Esophagus (tissue), 2 donors: ENCODE measurements around the gene B4GALT2. TPM values are rescaled to one million over a fixed set of nuclear protein-coding genes. Genes with fewer than 3 reads are reported as not detected.
A peak's percentile ranks its signal among the peaks of the same experiment; 100 is the strongest.

Experiments used
- H3K27ac ChIP-seq, 2 donors: one replicate each; pipeline ENCODE4 v1.5.1; 2013; ENCODE audit warnings: low read depth in 2 of 2, mild to moderate bottlenecking in 2 of 2, inconsistent platforms in 1 of 2, low read length in 1 of 2, moderate library complexity in 1 of 2
- H3K27me3 ChIP-seq, 2 donors: one replicate each; pipeline ENCODE4 v1.6.1; 2013; ENCODE audit warnings: low read length in 2 of 2, control low read depth in 1 of 2, mild to moderate bottlenecking in 1 of 2; ENCODE audit not compliant: insufficient read depth in 2 of 2, control insufficient read depth in 1 of 2
- H3K36me3 ChIP-seq, 2 donors: one replicate each; pipeline ENCODE4 v1.6.1; 2013; ENCODE audit warnings: low read length in 1 of 2; ENCODE audit not compliant: control insufficient read depth in 2 of 2, insufficient read depth in 2 of 2
- H3K4me1 ChIP-seq, 2 donors: one replicate each; pipeline ENCODE4 v1.6.1; 2013; ENCODE audit warnings: low read length in 1 of 2; ENCODE audit not compliant: control insufficient read depth in 2 of 2, insufficient read depth in 2 of 2
- H3K4me3 ChIP-seq, 2 donors: one replicate each; pipeline ENCODE4 v1.5.1; 2013; ENCODE audit warnings: low read length in 2 of 2, mild to moderate bottlenecking in 2 of 2, low read depth in 1 of 2, moderate library complexity in 1 of 2
- H3K9me3 ChIP-seq, 2 donors: one replicate each; pipeline ENCODE4 v1.6.1; 2013; ENCODE audit warnings: mild to moderate bottlenecking in 2 of 2, low read depth in 1 of 2, low read length in 1 of 2, moderate library complexity in 1 of 2; ENCODE audit not compliant: control insufficient read depth in 2 of 2, insufficient read depth in 1 of 2
- WGBS, 2 donors: extraction: QIAGEN DNeasy Blood & Tissue Kit; methylation state at CpG; one replicate each; pipeline ENCODE4 v1.1.7; 2013; 5-methylcytosine and 5-hydroxymethylcytosine counted together
- polyA plus RNA-seq, 2 donors: library from polyadenylated mRNA; stranded (reverse); fragments of 200-250 nt; gene quantifications; one replicate each; pipeline ENCODE4 v1.2.3, GENCODE V29; 2013
- donor health status: healthy with polysubstance abuse.
- donor health status: Bipolar disorder and iron deficiency.

B4GALT2 gene
- polyA plus RNA-seq, 2 donors: 22.7 to 30.6 TPM

DNA sequence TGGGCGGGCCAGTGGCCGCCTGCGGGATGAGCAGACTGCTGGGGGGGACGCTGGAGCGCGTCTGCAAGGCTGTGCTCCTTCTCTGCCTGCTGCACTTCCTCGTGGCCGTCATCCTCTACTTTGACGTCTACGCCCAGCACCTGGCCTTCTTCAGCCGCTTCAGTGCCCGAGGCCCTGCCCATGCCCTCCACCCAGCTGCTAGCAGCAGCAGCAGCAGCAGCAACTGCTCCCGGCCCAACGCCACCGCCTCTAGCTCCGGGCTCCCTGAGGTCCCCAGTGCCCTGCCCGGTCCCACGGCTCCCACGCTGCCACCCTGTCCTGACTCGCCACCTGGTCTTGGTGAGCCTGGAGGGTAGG, 2.1 kb downstream of the B4GALT2 start:
- H3K27ac ChIP-seq: peak overlapping the region in 1 of 2 donors; percentile 82
- WGBS, 2 donors: 59 to 60% methylated on average over 19 to 20 of the region's 20 CpGs
- H3K36me3 ChIP-seq: peaks cover 10 to 33% of the 10 kb centered on the region in 2 donors
- no peaks in the 10 kb centered on the region for H3K9me3 ChIP-seq
- no peaks in the 10 kb centered on the region for H3K27me3 ChIP-seq
- peaks cover 13 to 40% of the 10 kb centered on the region in 2 donors for H3K4me1 ChIP-seq
- H3K4me3 ChIP-seq: no peak overlapping the region

DNA sequence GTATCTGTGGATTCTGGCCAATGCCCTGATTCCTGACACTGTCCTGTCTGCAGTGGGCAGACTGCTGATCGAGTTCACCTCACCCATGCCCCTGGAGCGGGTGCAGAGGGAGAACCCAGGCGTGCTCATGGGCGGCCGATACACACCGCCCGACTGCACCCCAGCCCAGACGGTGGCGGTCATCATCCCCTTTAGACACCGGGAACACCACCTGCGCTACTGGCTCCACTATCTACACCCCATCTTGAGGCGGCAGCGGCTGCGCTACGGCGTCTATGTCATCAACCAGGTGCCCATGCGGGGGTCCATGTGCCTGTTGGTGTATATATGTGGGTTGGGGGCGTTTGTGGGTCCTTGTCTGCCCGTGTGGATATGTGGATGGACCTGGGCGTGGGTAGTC, 2.6 kb downstream of the B4GALT2 start:
- Histone ChIP-seq H3K4me1 (peaks cover 13 to 35% of the 10 kb centered on the region in 2 donors), H3K36me3 (peaks cover 8 to 28% of the 10 kb centered on the region in 2 donors), H3K27me3 (no peaks in the 10 kb centered on the region), H3K27ac (no peak overlapping the region), H3K9me3 (no peaks in the 10 kb centered on the region), H3K4me3 (no peak overlapping the region)
- 92 to 96% methylated on average over 20 of the region's 20 CpGs for WGBS, 2 donors

DNA sequence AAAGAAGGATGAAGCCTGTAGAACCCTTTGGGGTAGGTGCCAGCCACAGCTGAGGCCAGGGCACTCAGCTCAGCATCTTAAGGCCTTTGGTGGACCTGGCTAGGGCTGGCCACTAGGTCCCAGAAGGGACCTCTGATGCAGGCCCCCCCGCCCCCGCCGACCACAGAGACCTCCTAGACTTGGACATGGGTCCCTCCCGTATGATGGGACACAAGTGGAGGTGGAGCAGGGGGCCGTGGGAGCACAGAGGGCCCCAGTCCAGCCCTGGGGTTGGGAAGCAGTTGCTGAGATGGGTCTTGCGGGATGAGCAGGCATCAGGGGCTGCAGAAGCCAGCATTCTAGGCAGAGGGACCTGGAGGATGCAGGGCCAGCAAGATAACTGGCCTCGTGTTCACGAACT, 3.2 kb downstream of the B4GALT2 start:
- H3K4me1 ChIP-seq: peaks cover 13 to 31% of the 10 kb centered on the region in 2 donors
- H3K9me3 ChIP-seq: no peaks in the 10 kb centered on the region
- no peak overlapping the region for H3K27ac ChIP-seq
- WGBS, 2 donors: 91 to 95% methylated on average over 8 of the region's 8 CpGs
- H3K27me3 ChIP-seq: no peaks in the 10 kb centered on the region
- peaks cover 5 to 23% of the 10 kb centered on the region in 2 donors for H3K36me3 ChIP-seq
- no peak overlapping the region for H3K4me3 ChIP-seq

DNA sequence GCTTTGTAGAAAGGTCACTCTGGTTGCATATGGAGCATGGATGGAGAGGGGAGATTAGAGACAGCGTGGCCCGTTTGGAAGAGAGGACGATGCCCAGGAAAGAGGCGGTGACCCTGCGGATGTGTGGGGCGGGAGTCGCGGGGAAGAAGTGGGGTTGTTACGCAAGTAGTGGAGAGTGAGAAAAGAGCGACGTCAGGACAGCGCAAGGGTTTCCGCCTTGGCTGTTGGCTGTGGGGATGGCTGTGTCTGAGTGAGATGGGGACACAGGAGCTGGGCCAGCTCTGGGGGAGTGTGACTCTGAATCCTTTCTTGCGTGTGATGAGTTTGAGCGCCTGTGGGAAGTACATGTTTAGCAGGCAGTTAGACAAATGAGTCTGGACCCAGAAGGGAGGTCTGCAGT, 3.8 kb downstream of the B4GALT2 start:
- peaks cover 5 to 19% of the 10 kb centered on the region in 2 donors for H3K36me3 ChIP-seq
- H3K4me3 ChIP-seq: no peak overlapping the region
- no peak overlapping the region for H3K27ac ChIP-seq
- 86 to 88% methylated on average over 15 of the region's 15 CpGs for WGBS, 2 donors
- H3K9me3 ChIP-seq: no peaks in the 10 kb centered on the region
- no peaks in the 10 kb centered on the region for H3K27me3 ChIP-seq
- peaks cover 13 to 31% of the 10 kb centered on the region in 2 donors for H3K4me1 ChIP-seq

DNA sequence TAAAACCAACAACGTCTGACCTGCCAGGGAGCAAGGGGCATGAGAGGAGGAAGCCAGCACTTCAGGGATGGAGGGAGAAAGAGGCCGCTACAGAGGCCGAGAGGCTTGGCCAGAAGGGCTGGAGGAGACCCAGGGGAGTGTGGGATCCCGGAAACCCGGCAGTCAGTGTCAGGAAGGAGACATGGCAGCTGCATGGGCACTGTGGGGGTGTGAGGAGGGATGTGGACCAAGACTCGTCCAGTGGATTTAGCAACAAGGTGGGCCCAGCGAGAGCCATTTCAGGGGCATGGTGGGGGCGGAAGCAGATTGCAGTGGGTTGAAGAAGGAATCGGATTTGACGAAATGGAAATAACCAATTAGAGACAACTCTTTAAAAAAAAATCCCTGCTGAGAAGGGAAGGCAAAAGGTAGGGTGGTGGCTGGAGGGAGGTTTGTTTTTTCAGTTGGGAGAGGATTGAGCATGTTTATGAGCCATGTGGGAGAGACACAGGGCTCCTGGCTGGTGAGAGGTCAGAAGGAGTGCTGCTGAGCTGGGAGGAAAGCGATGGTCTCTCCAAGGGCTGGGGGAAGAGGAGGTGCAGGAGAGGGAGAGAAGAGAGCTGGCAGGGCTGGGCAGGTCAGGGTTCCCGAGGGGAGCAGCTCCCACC, 4.4 kb downstream of the B4GALT2 start:
- no peak overlapping the region for H3K4me3 ChIP-seq
- H3K36me3 ChIP-seq: peaks cover 5 to 19% of the 10 kb centered on the region in 2 donors
- H3K9me3 ChIP-seq: no peaks in the 10 kb centered on the region
- no peaks in the 10 kb centered on the region for H3K27me3 ChIP-seq
- 83 to 86% methylated on average over 12 of the region's 12 CpGs for WGBS, 2 donors
- H3K4me1 ChIP-seq: peaks cover 13 to 31% of the 10 kb centered on the region in 2 donors
- H3K27ac ChIP-seq: no peak overlapping the region

DNA sequence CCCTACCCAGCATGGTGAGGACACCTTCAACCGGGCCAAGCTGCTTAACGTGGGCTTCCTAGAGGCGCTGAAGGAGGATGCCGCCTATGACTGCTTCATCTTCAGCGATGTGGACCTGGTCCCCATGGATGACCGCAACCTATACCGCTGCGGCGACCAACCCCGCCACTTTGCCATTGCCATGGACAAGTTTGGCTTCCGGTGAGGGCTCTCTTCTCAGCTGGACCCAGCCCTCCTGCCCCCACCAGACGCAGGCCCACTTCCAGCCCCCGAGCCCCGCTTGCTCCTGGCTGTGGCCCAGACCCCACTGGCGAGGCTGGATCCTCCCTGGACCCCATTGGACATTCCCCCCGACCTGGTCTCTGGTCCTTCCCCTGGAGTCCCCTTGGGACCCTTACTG, 5.8 kb downstream of the B4GALT2 start:
- 94% methylated on average over 15 to 16 of the region's 16 CpGs for WGBS, 2 donors
- no peaks in the 10 kb centered on the region for H3K27me3 ChIP-seq
- peaks cover 7 to 23% of the 10 kb centered on the region in 2 donors for H3K4me1 ChIP-seq
- H3K4me3 ChIP-seq: no peak overlapping the region
- no peak overlapping the region for H3K27ac ChIP-seq
- peaks cover 5 to 19% of the 10 kb centered on the region in 2 donors for H3K36me3 ChIP-seq
- no peaks in the 10 kb centered on the region for H3K9me3 ChIP-seq

DNA sequence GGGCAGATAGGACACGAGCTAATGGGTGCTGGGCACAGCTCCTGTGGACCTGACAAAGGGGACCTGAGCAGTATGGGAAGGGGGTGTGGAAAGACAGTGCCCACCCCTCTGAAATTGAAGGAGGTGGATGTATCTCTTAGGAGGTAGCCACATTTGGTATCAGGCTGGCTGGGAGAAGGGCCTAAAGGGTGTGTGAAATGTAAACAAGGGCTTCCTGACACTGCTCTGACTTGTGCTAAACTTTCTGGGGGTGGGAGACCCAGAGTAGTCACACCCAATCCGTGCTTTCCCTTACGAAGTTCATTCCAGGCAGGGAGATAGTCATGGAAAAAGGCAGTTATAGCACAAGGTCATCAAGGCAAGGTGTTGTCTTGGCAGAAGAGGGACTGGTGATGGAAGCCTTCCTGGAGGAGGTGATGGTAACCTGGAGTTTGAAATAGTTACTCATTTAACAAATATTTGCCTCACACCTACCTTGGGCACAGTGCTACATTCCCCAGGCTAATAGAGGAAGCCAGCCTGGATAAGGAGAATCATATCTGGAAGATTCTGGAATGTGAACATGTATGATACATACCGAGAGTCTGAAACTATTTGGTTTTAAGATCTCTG, 7.1 kb downstream of the B4GALT2 start:
- Histone ChIP-seq H3K27ac (no peak overlapping the region), H3K9me3 (no peaks in the 10 kb centered on the region), H3K4me3 (no peak overlapping the region), H3K4me1 (peaks cover under 1 to 15% of the 10 kb centered on the region in 2 donors), H3K36me3 (peaks cover 5 to 19% of the 10 kb centered on the region in 2 donors), H3K27me3 (no peaks in the 10 kb centered on the region)
- 67 to 72% methylated on average over 4 of the region's 4 CpGs for WGBS, 2 donors

DNA sequence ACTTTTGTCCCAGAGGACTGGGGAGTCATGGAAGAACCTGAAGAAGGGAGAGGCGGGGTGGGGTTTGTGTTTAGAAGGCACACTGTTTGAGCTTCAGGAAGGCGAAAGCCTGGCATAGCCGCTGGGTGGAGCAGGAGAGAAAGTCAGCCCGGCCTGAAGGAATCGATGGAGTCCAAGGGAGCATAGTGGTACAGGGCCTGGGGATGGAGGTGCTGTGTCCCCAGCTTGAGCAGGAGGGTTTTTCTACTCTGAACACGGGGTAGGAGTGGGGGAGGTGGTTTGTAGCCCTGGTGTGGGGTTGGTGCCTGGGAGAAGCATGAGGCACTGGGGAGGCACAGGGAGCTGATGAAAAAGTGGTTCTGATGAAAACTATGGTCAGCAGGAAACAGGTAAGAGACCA, 7.7 kb downstream of the B4GALT2 start:
- H3K4me1 ChIP-seq: peaks cover 0 to 10% of the 10 kb centered on the region in 2 donors
- no peaks in the 10 kb centered on the region for H3K27me3 ChIP-seq
- WGBS, 2 donors: 70 to 71% methylated on average over 6 of the region's 6 CpGs
- no peaks in the 10 kb centered on the region for H3K9me3 ChIP-seq
- H3K36me3 ChIP-seq: peaks cover 5 to 16% of the 10 kb centered on the region in 2 donors
- H3K4me3 ChIP-seq: no peak overlapping the region
- H3K27ac ChIP-seq: no peak overlapping the region

DNA sequence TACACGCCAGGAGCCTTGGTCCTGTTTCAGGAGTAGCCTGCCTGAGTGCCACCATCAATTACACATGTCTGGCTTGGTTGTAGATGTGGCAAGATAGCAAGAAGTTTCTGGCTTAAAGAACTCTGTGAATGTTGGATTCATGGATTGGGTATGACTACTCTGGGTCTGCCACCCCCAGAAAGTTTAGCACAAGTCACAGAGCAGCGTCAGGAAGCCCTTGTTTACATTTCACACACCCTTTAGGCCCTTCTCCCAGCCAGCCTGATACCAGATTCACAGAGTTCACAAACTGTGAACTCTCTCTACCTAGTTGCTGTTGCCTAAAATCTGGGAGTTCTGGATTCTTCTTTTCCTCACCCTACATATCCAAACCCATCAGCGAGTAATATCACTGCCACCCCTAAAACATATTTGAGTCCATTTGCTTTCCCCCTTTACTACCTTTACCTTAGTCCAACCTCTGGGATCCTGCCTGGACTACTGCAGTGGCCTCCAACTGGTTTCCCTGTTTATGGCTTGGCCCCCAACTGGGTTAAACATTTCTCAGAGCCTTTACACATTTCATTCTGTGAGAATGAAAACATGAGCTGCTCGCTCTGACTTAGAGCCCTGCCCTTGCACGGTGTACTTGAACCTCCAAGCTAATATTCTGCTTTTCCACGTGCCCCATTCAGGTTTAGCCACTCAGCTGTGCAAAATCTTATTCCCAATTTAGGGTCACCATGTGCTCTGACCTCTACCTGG, 8.3 kb downstream of the B4GALT2 start:
- H3K9me3 ChIP-seq: no peaks in the 10 kb centered on the region
- H3K4me3 ChIP-seq: no peak overlapping the region
- WGBS, 2 donors: 77 to 82% methylated on average over 6 of the region's 6 CpGs
- H3K36me3 ChIP-seq: peaks cover 5 to 13% of the 10 kb centered on the region in 2 donors
- no peaks in the 10 kb centered on the region for H3K27me3 ChIP-seq
- no peak overlapping the region for H3K27ac ChIP-seq
- peaks cover 0 to 6% of the 10 kb centered on the region in 2 donors for H3K4me1 ChIP-seq
